ENCODE data around the gene TP53I11. TPM values are rescaled to one million over a fixed set of nuclear protein-coding genes. Genes with fewer than 3 reads are reported as not detected.

The TP53I11 gene
- total RNA-seq, 1 experiment from 2014 or later: 42.4 TPM

DNA sequence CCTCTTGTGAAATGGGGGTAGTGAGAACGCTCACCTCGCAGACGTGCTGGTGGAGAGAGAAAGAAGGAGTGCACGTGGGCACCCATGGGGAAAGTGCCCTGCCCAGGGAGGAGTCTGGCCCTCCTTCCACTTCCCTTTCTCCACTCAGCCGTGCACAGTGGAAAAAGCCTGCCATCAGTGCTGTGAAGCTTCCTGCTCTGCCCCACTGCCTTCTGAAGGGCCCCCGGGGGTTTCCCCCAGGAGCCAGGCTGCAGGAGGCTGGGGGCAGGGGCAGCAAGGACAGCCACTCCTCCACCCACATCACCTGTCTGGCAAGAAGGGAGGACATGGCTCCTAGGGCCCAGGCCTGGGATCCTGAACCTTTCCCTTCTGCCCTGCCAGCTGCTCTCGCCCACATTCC lies 7.6 kb downstream of the TP53I11 start (continued):
- TF ChIP-seq, protein P1, sequence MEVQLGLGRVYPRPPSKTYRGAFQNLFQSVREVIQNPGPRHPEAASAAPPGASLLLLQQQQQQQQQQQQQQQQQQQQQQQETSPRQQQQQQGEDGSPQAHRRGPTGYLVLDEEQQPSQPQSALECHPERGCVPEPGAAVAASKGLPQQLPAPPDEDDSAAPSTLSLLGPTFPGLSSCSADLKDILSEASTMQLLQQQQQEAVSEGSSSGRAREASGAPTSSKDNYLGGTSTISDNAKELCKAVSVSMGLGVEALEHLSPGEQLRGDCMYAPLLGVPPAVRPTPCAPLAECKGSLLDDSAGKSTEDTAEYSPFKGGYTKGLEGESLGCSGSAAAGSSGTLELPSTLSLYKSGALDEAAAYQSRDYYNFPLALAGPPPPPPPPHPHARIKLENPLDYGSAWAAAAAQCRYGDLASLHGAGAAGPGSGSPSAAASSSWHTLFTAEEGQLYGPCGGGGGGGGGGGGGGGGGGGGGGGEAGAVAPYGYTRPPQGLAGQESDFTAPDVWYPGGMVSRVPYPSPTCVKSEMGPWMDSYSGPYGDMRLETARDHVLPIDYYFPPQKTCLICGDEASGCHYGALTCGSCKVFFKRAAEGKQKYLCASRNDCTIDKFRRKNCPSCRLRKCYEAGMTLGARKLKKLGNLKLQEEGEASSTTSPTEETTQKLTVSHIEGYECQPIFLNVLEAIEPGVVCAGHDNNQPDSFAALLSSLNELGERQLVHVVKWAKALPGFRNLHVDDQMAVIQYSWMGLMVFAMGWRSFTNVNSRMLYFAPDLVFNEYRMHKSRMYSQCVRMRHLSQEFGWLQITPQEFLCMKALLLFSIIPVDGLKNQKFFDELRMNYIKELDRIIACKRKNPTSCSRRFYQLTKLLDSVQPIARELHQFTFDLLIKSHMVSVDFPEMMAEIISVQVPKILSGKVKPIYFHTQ (CRISPR knock-in tag; IDR thresholded peaks at IDR 0.05): no peak
- no peak for TF ChIP-seq SP1 (CRISPR knock-in tag; conservative IDR thresholded peaks at IDR 0.05)
- TF ChIP-seq, protein P2, sequence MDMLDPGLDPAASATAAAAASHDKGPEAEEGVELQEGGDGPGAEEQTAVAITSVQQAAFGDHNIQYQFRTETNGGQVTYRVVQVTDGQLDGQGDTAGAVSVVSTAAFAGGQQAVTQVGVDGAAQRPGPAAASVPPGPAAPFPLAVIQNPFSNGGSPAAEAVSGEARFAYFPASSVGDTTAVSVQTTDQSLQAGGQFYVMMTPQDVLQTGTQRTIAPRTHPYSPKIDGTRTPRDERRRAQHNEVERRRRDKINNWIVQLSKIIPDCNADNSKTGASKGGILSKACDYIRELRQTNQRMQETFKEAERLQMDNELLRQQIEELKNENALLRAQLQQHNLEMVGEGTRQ (CRISPR knock-in tag; IDR thresholded peaks at IDR 0.05): no peak
- TF ChIP-seq, protein P3, sequence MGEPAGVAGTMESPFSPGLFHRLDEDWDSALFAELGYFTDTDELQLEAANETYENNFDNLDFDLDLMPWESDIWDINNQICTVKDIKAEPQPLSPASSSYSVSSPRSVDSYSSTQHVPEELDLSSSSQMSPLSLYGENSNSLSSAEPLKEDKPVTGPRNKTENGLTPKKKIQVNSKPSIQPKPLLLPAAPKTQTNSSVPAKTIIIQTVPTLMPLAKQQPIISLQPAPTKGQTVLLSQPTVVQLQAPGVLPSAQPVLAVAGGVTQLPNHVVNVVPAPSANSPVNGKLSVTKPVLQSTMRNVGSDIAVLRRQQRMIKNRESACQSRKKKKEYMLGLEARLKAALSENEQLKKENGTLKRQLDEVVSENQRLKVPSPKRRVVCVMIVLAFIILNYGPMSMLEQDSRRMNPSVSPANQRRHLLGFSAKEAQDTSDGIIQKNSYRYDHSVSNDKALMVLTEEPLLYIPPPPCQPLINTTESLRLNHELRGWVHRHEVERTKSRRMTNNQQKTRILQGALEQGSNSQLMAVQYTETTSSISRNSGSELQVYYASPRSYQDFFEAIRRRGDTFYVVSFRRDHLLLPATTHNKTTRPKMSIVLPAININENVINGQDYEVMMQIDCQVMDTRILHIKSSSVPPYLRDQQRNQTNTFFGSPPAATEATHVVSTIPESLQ (CRISPR knock-in tag; IDR thresholded peaks at IDR 0.05): no peak

DNA sequence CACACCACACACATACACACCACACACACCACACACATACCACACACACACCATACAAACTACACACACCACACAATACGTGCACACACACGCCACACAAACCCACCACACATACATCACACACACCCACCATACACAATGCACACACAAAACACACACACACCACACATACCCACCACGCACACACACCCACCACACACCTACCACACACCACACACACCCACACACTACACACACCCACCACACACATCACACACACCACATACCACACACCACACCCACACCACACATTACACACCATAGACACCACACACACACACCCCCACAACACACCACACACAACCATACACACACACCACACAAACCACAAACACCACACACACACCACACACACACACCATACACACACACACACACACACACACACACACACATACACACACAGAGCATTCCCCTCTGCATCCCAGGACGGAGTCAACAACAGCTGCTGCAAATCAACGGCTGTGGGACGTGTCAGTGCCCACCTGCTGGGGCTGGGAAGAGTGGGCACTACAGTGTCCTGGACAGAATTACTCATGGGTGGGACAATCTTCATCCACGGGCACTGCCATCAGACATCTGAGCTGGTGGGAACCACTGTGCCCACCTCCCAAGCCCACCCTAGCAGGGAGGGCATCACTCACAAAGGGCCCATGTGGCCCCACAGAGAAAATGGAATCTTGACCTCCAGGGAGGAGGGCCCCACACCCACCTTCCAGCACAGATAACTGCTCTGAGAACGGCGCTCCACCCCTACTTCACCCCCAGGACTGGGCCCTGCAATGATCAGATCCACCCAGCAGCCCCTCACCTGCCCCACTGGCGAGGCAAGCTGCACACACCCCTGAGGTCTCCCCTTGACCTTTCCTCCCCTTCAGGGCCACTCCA lies 8.4 kb downstream of the TP53I11 start:
- DNase-seq (ENCODE audit: low spot score) (no peak), ATAC-seq (no peak)
- peaks cover 4% of the 10 kb centered on the region for H3K9me3 Mint-ChIP-seq
- no peak overlapping the region for H3K4me3 Mint-ChIP-seq
- H3K27me3 Mint-ChIP-seq (ENCODE audit: low read depth): no peaks in the 10 kb centered on the region
- CTCF ChIA-PET: interaction anchor here (0.9 to 9.2 kb wide), 7 partner anchors 8 to 213 kb away, joined by 3 to 361 read pairs (median 4); no protein-coding TSS in a partner anchor
- TF ChIP-seq, protein P4, sequence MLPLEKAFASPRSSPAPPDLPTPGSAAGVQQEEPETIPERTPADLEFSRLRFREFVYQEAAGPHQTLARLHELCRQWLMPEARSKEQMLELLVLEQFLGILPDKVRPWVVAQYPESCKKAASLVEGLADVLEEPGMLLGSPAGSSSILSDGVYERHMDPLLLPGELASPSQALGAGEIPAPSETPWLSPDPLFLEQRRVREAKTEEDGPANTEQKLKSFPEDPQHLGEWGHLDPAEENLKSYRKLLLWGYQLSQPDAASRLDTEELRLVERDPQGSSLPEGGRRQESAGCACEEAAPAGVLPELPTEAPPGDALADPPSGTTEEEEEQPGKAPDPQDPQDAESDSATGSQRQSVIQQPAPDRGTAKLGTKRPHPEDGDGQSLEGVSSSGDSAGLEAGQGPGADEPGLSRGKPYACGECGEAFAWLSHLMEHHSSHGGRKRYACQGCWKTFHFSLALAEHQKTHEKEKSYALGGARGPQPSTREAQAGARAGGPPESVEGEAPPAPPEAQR (CRISPR knock-in tag; IDR thresholded peaks at IDR 0.05): no peak
- H3K36me3 Mint-ChIP-seq: peaks cover 5% of the 10 kb centered on the region
- POLR2A ChIA-PET: interaction anchor here (0.6 kb wide), 1 partner anchor 159 kb away, joined by 3 read pairs; no protein-coding TSS in a partner anchor
- H3K4me1 Mint-ChIP-seq: peaks cover 43% of the 10 kb centered on the region
- H3K27ac Mint-ChIP-seq: no peak overlapping the region; the same call in none of the 2 replicates

DNA sequence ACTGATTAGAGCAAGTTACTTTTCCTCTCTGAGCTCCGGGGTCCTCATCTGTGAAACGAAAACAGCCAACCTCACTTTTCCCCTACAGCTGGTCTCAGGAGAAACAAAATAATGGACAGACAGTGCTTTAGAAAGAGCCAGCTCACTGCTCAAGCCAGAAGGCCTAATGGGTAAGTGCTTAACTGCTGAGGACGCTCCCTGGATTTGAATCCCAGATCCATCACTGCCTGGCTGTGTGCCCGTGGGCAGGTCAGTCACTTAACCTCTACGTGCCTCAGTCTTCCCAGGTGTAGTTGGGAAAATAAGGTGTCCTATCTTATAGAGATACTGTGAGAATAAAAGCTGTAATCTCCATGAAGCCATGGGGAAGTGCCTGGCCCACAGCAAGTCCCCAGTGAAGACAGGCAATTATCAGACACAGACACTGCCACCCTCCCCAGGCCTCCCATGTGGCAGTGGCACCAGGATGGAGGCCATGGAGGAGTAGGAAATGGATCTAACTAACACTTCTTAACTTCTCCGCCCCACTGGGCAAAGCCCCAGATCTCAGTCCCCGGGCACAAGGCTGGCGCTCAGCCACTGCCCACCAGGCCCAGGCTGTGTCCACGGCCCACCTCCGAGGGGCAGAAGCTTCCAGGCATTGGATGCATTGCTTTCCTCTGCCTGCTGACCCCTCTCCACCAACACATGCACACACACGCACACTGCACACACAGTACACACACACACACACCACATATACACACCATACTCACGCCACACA lies 9.2 kb downstream of the TP53I11 start:
- ChIA-PET POLR2A (no interaction called here), CTCF (interaction anchor here (0.6 to 9.2 kb wide), 10 partner anchors 9 to 213 kb away, joined by 3 to 361 read pairs (median 4); no protein-coding TSS in a partner anchor)
- TF ChIP-seq GABPB1 (CRISPR knock-in tag; IDR thresholded peaks at IDR 0.05): no peak
- no peak for TF ChIP-seq ZBTB21 (CRISPR knock-in tag; IDR thresholded peaks at IDR 0.05; ENCODE audit: borderline replicate concordance)
- TF ChIP-seq FOXP1 (CRISPR knock-in tag; IDR thresholded peaks at IDR 0.05; ENCODE audit: borderline replicate concordance): no peak
- TF ChIP-seq GRHL2 (CRISPR knock-in tag; IDR thresholded peaks at IDR 0.05; ENCODE audit: insufficient replicate concordance, severe bottlenecking): no peak
- no peak for TF ChIP-seq PRRX2 (CRISPR knock-in tag; IDR thresholded peaks at IDR 0.05)
- TF ChIP-seq NFYB (CRISPR knock-in tag; conservative IDR thresholded peaks at IDR 0.05; ENCODE audit: low read depth): no peak
- TF ChIP-seq, protein P5, sequence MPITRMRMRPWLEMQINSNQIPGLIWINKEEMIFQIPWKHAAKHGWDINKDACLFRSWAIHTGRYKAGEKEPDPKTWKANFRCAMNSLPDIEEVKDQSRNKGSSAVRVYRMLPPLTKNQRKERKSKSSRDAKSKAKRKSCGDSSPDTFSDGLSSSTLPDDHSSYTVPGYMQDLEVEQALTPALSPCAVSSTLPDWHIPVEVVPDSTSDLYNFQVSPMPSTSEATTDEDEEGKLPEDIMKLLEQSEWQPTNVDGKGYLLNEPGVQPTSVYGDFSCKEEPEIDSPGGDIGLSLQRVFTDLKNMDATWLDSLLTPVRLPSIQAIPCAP (CRISPR knock-in tag; IDR thresholded peaks at IDR 0.05): no peak
- Mint-ChIP-seq H3K36me3 (peaks cover 5% of the 10 kb centered on the region), H3K27ac (no peak overlapping the region; the same call in 1 of the 2 replicates), H3K27me3 (ENCODE audit: low read depth) (no peaks in the 10 kb centered on the region), H3K4me1 (peaks cover 41% of the 10 kb centered on the region), H3K9me3 (peaks cover 4% of the 10 kb centered on the region), H3K4me3 (no peak overlapping the region)
- ATAC-seq: no peak
- DNase-seq (ENCODE audit: low spot score): no peak
